Ovary (tissue), 9 donors: ENCODE measurements around the gene KIF1A. TPM values are rescaled to one million over a fixed set of nuclear protein-coding genes. Genes with fewer than 3 reads are reported as not detected.
"Not testable (repeated sequence)": the region's sequence is repeated elsewhere in the genome, so short reads cannot be mapped to it uniquely, and the experiment has no call there.

Experiments
- DNase-seq, 5 donors: peaks; one replicate each; pipeline ENCODE4 v3.0.0-alpha.2; 2019 to 2020
- H3K27ac ChIP-seq, 2 donors: fragments of 200-600 bp; one replicate each; pipeline versions ENCODE4 v1.5.1 to v1.8.0; 2019 to 2022
- H3K27me3 ChIP-seq: fragments of 200-600 bp; one replicate; pipeline ENCODE4 v1.8.0; 2022
- H3K36me3 ChIP-seq: fragments of 200-600 bp; sonication (generic); one replicate; pipeline ENCODE4 v1.5.1; 2019
- H3K4me1 ChIP-seq: one replicate; pipeline ENCODE4 v1.8.1; 2013; ENCODE audit warnings: mild to moderate bottlenecking, moderate library complexity; ENCODE audit not compliant: insufficient read depth
- H3K4me3 ChIP-seq: fragments of 200-600 bp; sonication (generic); one replicate; pipeline ENCODE4 v1.5.1; 2017
- H3K9me3 ChIP-seq, 2 donors: fragments of 200-600 bp in 1 of 2; sonication (generic) in 1 of 2; one replicate each; pipeline versions ENCODE4 v1.5.1 to v1.8.1; 2013 to 2019; ENCODE audit warnings: mild to moderate bottlenecking in 1 of 2, moderate library complexity in 1 of 2
- EP300 ChIP-seq: sonication (generic); formaldehyde crosslinking; IDR thresholded peaks from one replicate; pipeline ENCODE4 v1.6.1; 2017; ENCODE audit warnings: antibody characterized with exemption
- POLR2A ChIP-seq: fragments of 450-650 bp; IDR thresholded peaks from one replicate; pipeline ENCODE4 v1.6.1; 2017; ENCODE audit warnings: antibody characterized with exemption, mild to moderate bottlenecking, moderate library complexity
- WGBS, 3 donors: extraction: QIAGEN DNeasy Blood & Tissue Kit in 1 of 3; methylation state at CpG; one replicate each; pipeline versions ENCODE4 v1.1.5 to v1.1.7; 2013 to 2017; 5-methylcytosine and 5-hydroxymethylcytosine counted together
- intact Hi-C, 4 donors: fragments of 100-400 bp; cut with DNase I; formaldehyde crosslinking; loops; one replicate each; pipeline versions ENCODE4 v1.11.0 to v1.15.1; 2022 to 2023
- polyA plus RNA-seq, 2 donors: library from polyadenylated mRNA; stranded (reverse); fragments of 200-250 nt in 1 of 2; fragments of 350-450 nt in 1 of 2; fragmentation: Illumina TruSeq in 1 of 2; extraction: RNeasy Lipid Tissue Mini Kit (QIAGEN cat#74804) in 1 of 2; gene quantifications; one replicate each; pipeline ENCODE4 v1.2.3, GENCODE V29; 2013 to 2014
- total RNA-seq, 7 donors: library from RNA; depleted of rRNA in 2 of 7; stranded (reverse); fragments of >200 nt in 2 of 7; fragmentation: NEBNext Ultra II Directional in 3 of 7; extraction: Animal tissue kit (Norgen Biotek cat#: 25700) in 3 of 7; gene quantifications; one replicate each; pipeline versions ENCODE4 v1.1.0 to v1.2.4, GENCODE V29; 2016 to 2023
- TF ChIP-seq, protein P1 (sequence below), 3 donors: fragments of 450-650 bp in 2 of 3; fragments of 200-600 bp in 1 of 3; IDR thresholded peaks; one replicate each; pipeline versions ENCODE4 v1.5.1 to v1.8.0; 2016 to 2022; ENCODE audit warnings: antibody characterized with exemption in 3 of 3, mild to moderate bottlenecking in 1 of 3
- donor health status: DM: no; HTN: no; CAD: no; lungs with moderate emphysema.
- donor health status: DM: no; HTN: no; CAD: no.
- donor health status: Bipolar disorder and iron deficiency.
- donor health status: DM: yes; HTN: yes; CAD: no.
- donor health status: DM: no; HTN: no; CAD: no.
- donor health status: DM: yes; HTN: yes; CAD: no.

Gene KIF1A
- total and polyA plus RNA-seq, 9 donors, result 0.48 to 4.4 (median 1.2) TPM

DNA sequence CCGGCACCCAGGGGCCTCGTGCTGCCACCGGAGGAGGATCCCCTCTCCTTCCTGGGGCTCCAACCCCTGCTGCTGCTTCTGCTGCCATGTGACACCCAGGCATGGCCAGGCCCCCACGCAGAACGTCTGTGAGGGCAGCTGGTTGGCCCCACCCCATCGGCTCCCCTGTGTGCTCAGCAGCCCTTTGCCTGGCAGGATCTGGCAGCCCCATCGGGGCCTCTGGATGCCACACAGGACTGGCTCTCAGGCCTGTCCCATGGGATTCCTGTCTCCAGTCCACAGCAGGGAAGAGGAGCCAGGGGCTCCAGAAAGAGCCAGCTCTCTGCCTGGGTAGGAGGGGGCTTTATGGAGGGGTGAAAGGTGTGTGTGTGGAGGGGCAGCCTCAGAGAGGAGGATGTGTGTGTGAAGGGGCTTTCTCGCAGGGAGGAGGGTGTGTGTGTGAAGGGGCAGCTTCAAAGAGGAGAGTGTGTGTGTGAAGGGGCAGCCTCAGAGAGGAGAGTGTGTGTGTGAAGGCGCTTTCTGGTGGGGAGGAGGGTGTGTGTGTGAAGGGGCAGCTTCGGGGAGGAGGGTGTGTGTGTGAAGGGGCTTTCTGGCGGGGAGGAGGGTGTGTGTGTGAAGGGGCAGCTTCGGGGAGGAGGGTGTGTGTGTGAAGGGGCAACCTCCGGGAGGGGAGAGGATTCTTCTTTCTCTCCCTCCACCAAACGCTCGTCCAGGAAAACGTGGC, 145.4 kb downstream of the KIF1A start:
- not testable (repeated sequence) for H3K9me3 ChIP-seq

DNA sequence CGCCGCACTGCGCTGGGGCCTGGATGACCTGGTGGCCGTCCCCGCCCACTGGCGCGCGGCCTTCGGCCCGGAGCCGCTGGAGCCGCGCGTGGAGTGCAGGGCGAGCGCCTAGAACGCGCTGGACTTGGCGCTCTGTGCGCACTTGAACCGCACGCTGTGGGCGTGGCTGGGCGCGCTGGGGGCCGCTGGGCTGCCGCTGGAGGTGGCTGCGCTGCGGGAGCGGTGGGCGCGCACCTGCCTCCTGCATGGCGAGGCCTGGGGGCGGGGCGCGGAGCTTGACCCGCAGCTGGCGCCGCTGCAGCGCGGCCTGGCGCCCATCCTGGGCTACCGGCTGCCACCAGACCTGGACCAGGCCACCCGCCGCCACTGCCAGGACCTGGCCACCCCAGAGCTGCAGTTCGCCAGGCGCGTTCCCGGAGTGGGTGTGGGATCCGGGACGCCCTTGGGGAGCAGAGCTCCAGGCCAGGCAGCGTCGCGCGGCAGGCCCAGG, 147.3 kb downstream of the KIF1A start:
- Histone ChIP-seq H3K36me3 (no peaks in the 10 kb centered on the region), H3K4me3 (no peak overlapping the region), H3K4me1 (no peaks in the 10 kb centered on the region), H3K9me3 (no peaks in the 10 kb centered on the region), H3K27ac (no peak overlapping the region), H3K27me3 (no peaks in the 10 kb centered on the region)
- TF ChIP-seq, protein P1, sequence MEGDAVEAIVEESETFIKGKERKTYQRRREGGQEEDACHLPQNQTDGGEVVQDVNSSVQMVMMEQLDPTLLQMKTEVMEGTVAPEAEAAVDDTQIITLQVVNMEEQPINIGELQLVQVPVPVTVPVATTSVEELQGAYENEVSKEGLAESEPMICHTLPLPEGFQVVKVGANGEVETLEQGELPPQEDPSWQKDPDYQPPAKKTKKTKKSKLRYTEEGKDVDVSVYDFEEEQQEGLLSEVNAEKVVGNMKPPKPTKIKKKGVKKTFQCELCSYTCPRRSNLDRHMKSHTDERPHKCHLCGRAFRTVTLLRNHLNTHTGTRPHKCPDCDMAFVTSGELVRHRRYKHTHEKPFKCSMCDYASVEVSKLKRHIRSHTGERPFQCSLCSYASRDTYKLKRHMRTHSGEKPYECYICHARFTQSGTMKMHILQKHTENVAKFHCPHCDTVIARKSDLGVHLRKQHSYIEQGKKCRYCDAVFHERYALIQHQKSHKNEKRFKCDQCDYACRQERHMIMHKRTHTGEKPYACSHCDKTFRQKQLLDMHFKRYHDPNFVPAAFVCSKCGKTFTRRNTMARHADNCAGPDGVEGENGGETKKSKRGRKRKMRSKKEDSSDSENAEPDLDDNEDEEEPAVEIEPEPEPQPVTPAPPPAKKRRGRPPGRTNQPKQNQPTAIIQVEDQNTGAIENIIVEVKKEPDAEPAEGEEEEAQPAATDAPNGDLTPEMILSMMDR (IDR thresholded peaks at IDR 0.05), result no peak
- no peak for TF ChIP-seq EP300
- TF ChIP-seq POLR2A, result no peak
- 3 to 6% (median 4%) methylated on average over 45 to 55 of the region's 55 CpGs for WGBS, 3 donors
- intact Hi-C loops, result no loop called here
- DNase-seq, result no peak

More for the DNA sequence above, 145.4 kb downstream of the KIF1A start:
- H3K27me3 ChIP-seq, H3K36me3 ChIP-seq, H3K27ac ChIP-seq, intact Hi-C loops, DNase-seq, H3K4me3 ChIP-seq, H3K4me1 ChIP-seq: not testable (repeated sequence)
- WGBS, 3 donors, result 9 to 19% (median 18%) methylated on average over 8 to 12 of the region's 16 CpGs

DNA sequence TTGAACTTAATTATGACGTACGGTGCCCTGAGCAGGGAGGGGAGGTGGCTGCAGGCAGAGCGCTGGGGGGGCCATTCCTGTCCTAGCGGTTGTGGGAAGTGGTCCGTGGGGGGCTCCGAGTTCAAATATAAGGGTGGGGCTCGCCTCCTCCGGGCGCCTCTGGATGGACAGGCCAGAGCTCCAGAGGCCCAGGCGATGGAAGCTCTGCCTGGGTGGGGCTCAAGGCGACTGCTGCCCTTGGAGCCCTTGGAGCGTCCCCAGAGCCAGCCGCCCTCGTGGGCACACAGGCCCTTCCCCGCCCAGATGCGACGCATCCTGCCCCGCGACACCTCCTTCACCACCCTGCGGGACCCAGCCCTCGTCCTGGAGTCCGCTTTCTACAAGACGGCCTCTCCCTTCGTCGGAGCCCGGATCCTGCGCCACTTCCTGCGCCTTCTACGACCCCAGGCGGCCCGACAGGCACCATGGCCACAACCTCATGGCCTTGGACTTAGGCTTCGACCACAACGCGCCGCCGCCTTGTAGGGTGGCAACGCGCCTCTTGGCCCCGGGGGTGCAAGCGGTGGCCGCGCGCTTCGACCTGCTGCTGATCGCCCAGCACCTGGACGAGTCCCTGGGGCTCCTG, 147.8 kb downstream of the KIF1A start:
- no peaks in the 10 kb centered on the region for H3K9me3 ChIP-seq
- H3K4me3 ChIP-seq, result no peak overlapping the region
- DNase-seq, result no peak
- no peaks in the 10 kb centered on the region for H3K4me1 ChIP-seq
- intact Hi-C loops, result no loop called here
- H3K27ac ChIP-seq, result no peak overlapping the region
- TF ChIP-seq POLR2A, result no peak
- TF ChIP-seq EP300, result no peak
- TF ChIP-seq, protein P1 (IDR thresholded peaks at IDR 0.05), result no peak
- H3K27me3 ChIP-seq, result no peaks in the 10 kb centered on the region
- no peaks in the 10 kb centered on the region for H3K36me3 ChIP-seq
- 30 to 67% (median 39%) methylated on average over 45 to 46 of the region's 46 CpGs for WGBS, 3 donors

DNA sequence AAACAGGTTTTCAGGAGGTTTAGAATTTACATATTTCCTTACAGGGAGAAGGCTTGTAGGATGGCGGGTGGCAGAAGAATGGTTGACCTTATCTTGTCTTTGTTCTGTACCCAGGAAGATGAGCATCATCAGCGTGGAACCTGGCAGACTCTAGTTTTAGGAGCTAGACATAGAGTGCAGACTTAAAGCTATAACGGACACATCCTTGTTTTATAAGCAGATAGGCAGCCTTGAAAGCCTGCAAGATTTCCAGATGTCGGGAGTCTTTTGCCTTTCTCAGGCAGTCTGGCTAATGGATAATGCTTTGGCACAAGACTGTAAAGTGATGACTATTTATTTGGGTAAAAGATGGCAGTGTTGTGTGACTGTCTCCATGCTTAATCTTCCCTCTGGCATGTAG, 149.1 kb downstream of the KIF1A start:
- Histone ChIP-seq H3K9me3 (no peaks in the 10 kb centered on the region), H3K27ac (no peak overlapping the region), H3K4me3 (no peak overlapping the region), H3K27me3 (no peaks in the 10 kb centered on the region), H3K4me1 (no peaks in the 10 kb centered on the region), H3K36me3 (no peaks in the 10 kb centered on the region)
- intact Hi-C loops, result no loop called here
- WGBS, 3 donors, result 65 to 74% (median 66%) methylated on average over 4 of the region's 4 CpGs
- TF ChIP-seq, protein P1 (IDR thresholded peaks at IDR 0.05), result no peak
- TF ChIP-seq POLR2A (no peak), EP300 (no peak)
- DNase-seq, result no peak

DNA sequence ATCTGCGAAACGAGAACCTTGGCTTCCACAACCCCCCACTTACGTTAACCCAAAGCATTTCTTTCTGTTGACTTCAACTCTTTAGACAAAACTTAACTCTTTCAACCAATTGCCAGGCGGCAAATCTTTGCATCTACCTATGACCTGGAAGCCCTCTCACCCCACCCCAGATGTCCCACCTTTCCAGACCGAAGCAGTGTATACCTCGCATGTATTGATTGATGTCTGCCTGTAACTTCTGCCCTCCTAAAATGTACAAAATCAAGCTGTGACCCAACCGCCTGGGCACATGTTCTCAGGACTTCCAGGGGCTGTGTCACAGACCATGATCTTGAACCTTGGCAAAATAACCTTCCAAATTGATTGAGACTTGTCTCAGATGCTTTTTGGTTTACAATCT, 149.6 kb downstream of the KIF1A start:
- no peak overlapping the region for H3K27ac ChIP-seq
- DNase-seq, result no peak
- WGBS, 3 donors, result 65 to 82% (median 66%) methylated on average over 7 of the region's 7 CpGs
- no peaks in the 10 kb centered on the region for H3K36me3 ChIP-seq
- no peak for TF ChIP-seq EP300
- no peak for TF ChIP-seq POLR2A
- TF ChIP-seq, protein P1 (IDR thresholded peaks at IDR 0.05), result no peak
- intact Hi-C loops, result no loop called here
- no peaks in the 10 kb centered on the region for H3K4me1 ChIP-seq
- H3K27me3 ChIP-seq, result no peaks in the 10 kb centered on the region
- no peak overlapping the region for H3K4me3 ChIP-seq
- H3K9me3 ChIP-seq, result no peaks in the 10 kb centered on the region
